Endothelial cell (in vitro differentiated cells): ENCODE results near the gene ASCL2. TPM values are rescaled to one million over a fixed set of nuclear protein-coding genes. Genes with fewer than 3 reads are reported as not detected.

ENCODE experiments used
- DNase-seq: peaks from one replicate; pipeline ENCODE4 v3.0.0; 2021; ENCODE audit warnings: low spot score
- H3K27ac Mint-ChIP-seq: one replicate; pipeline ENCODE4 v1.8.0; 2021; ENCODE audit warnings: mixed read lengths, inconsistent platforms; ENCODE audit not compliant: unreplicated experiment
- H3K27me3 Mint-ChIP-seq: one replicate; pipeline ENCODE4 v1.8.0; 2021; ENCODE audit warnings: mild to moderate bottlenecking, moderate library complexity, mixed read lengths, inconsistent platforms; ENCODE audit not compliant: unreplicated experiment
- H3K36me3 Mint-ChIP-seq: one replicate; pipeline ENCODE4 v1.8.0; 2021; ENCODE audit warnings: mild to moderate bottlenecking, low read depth, mixed read lengths, inconsistent platforms; ENCODE audit not compliant: unreplicated experiment
- H3K4me1 Mint-ChIP-seq: one replicate; pipeline ENCODE4 v1.8.0; 2021; ENCODE audit warnings: mild to moderate bottlenecking, mixed read lengths, inconsistent platforms; ENCODE audit not compliant: unreplicated experiment
- H3K4me3 Mint-ChIP-seq: one replicate; pipeline ENCODE4 v1.8.0; 2021; ENCODE audit warnings: mild to moderate bottlenecking, mixed read lengths, inconsistent platforms; ENCODE audit not compliant: unreplicated experiment
- H3K9me3 Mint-ChIP-seq: one replicate; pipeline ENCODE4 v1.8.0; 2021; ENCODE audit warnings: mixed read lengths, inconsistent platforms; ENCODE audit not compliant: unreplicated experiment
- CTCF ChIP-seq: fragments of 200-600 bp; sonication (generic); IDR thresholded peaks from one replicate; pipeline ENCODE4 v1.5.0; 2021; ENCODE audit warnings: antibody characterized with exemption; ENCODE audit not compliant: unreplicated experiment
- total RNA-seq: library from RNA; stranded (reverse); fragmentation: NEBNext Ultra II Directional; extraction: Animal tissue kit (Norgen Biotek cat#: 25700); gene quantifications from one replicate; pipeline ENCODE4 v1.2.1, GENCODE V29; 2021; ENCODE audit not compliant: unreplicated experiment

Gene ASCL2
- total RNA-seq, 1 donor from 2014 or later = not detected

GRCh38 chr11:2314525-2315394, 44.4 kb upstream of the ASCL2 start:
- Mint-ChIP-seq H3K36me3 (no peaks in the 10 kb centered on the region), H3K4me1 (no peaks in the 10 kb centered on the region), H3K27ac (no peak overlapping the region), H3K27me3 (no peaks in the 10 kb centered on the region), H3K4me3 (no peak overlapping the region), H3K9me3 (no peaks in the 10 kb centered on the region)
- TF ChIP-seq CTCF = no peak
- no peak for DNase-seq

GRCh38 chr11:2314136-2314524, 43.7 kb upstream of the ASCL2 start:
- Mint-ChIP-seq H3K27me3 (no peaks in the 10 kb centered on the region), H3K27ac (no peak overlapping the region), H3K4me1 (no peaks in the 10 kb centered on the region), H3K4me3 (no peak overlapping the region), H3K9me3 (no peaks in the 10 kb centered on the region), H3K36me3 (no peaks in the 10 kb centered on the region)
- DNase-seq = no peak
- TF ChIP-seq CTCF = no peak

GRCh38 chr11:2313051-2313951, 42.9 kb upstream of the ASCL2 start:
- H3K27ac Mint-ChIP-seq = no peak overlapping the region

GRCh38 chr11:2312232-2313042, 42.0 kb upstream of the ASCL2 start:
- DNase-seq = no peak
- no peaks in the 10 kb centered on the region for H3K27me3 Mint-ChIP-seq
- TF ChIP-seq CTCF = no peak
- no peaks in the 10 kb centered on the region for H3K36me3 Mint-ChIP-seq
- H3K4me3 Mint-ChIP-seq = no peak overlapping the region
- H3K4me1 Mint-ChIP-seq = no peaks in the 10 kb centered on the region
- no peak overlapping the region for H3K27ac Mint-ChIP-seq
- no peaks in the 10 kb centered on the region for H3K9me3 Mint-ChIP-seq

More at GRCh38 chr11:2313051-2313951, 42.9 kb upstream of the ASCL2 start:
- no peak for DNase-seq
- H3K9me3 Mint-ChIP-seq = no peaks in the 10 kb centered on the region
- H3K4me3 Mint-ChIP-seq = no peak overlapping the region
- no peaks in the 10 kb centered on the region for H3K4me1 Mint-ChIP-seq
- no peak for TF ChIP-seq CTCF
- no peaks in the 10 kb centered on the region for H3K27me3 Mint-ChIP-seq
- no peaks in the 10 kb centered on the region for H3K36me3 Mint-ChIP-seq
